Endothelial cell of umbilical vein (primary cell): ENCODE results near the gene FAM216A. TPM values are rescaled to one million over a fixed set of nuclear protein-coding genes. Genes with fewer than 3 reads are reported as not detected.
A peak's percentile ranks its signal among the peaks of the same experiment; 100 is the strongest.

Experiments used
- BruUV-seq: library from RNA; stranded (reverse); fragments of 400-500 nt; replicated peaks from 2 replicates; lab custom pipeline; 2021; lab: Mats Ljungman, UMichigan
- CTCF ChIA-PET: fragments of 300-600, 350-600 bp; sonication (Branson Sonifier 250); formaldehyde crosslinking; loops from one replicate; lab custom pipeline; 2021; ENCODE audit warnings: antibody characterized with exemption, inconsistent platforms; lab: Charles Lee
- POLR2A ChIA-PET: fragments of 300-600, 350-600 bp; sonication (Branson Sonifier 250); formaldehyde crosslinking; loops from one replicate; lab custom pipeline; 2021; ENCODE audit warnings: antibody characterized with exemption, inconsistent platforms; lab: Charles Lee
- DNase-seq: peaks from one replicate; pipeline ENCODE4 v3.0.0-alpha.2; 2011; ENCODE audit warnings: low read depth, low spot score
- FAIRE-seq: peaks from 2 replicates; lab custom pipeline; 2011; peaks lifted over from hg19 to GRCh38; lab: Jason Lieb, UNC
- H2AFZ ChIP-seq: 2 replicates; pipeline ENCODE4 v1.6.0; 2012; ENCODE audit warnings: low read depth, low read length, control low read depth, inconsistent platforms
- H3K27ac ChIP-seq: 2 replicates; pipeline ENCODE4 v1.5.1; 2011; ENCODE audit warnings: low read depth, mild to moderate bottlenecking, control low read depth, low read length, moderate library complexity; ENCODE audit not compliant: insufficient read depth
- H3K27me3 ChIP-seq, 2 experiments: 2 replicates each; pipeline versions ENCODE4 v1.6.0 to v1.6.1; 2011; ENCODE audit warnings: low read length in 2 of 2, mixed read lengths in 1 of 2; ENCODE audit not compliant: control insufficient read depth in 2 of 2, insufficient read depth in 2 of 2
- H3K36me3 ChIP-seq, 2 experiments: 2 replicates in 1 of 2; 3 replicates in 1 of 2; pipeline ENCODE4 v1.5.1; 2011; ENCODE audit warnings: low read length in 2 of 2, mild to moderate bottlenecking in 1 of 2, moderate library complexity in 1 of 2; ENCODE audit not compliant: control insufficient read depth in 2 of 2, insufficient read depth in 2 of 2; ENCODE audit errors: extremely low read depth in 1 of 2
- H3K4me1 ChIP-seq: 3 replicates; pipeline ENCODE4 v1.5.1; 2011; ENCODE audit warnings: mild to moderate bottlenecking, low read length; ENCODE audit not compliant: control insufficient read depth, insufficient read depth; ENCODE audit errors: extremely low read depth
- H3K4me2 ChIP-seq: 2 replicates; pipeline ENCODE4 v1.6.1; 2011; ENCODE audit warnings: low read length, control low read depth, mixed read lengths; ENCODE audit not compliant: insufficient read depth
- H3K4me3 ChIP-seq, 3 experiments: fragments of 200-600 bp in 1 of 3; sonication (generic), shearing (Covaris generic) in 1 of 3; replicated peaks in 1 of 3; 2 replicates each; pipeline ENCODE4 v1.5.1; 2011 to 2016; ENCODE audit warnings: control low read depth in 3 of 3, low read length in 3 of 3, mild to moderate bottlenecking in 2 of 3, inconsistent platforms in 1 of 3, low read depth in 1 of 3, moderate library complexity in 1 of 3; ENCODE audit not compliant: insufficient read depth in 1 of 3
- H3K79me2 ChIP-seq: 2 replicates; pipeline ENCODE4 v1.6.0; 2012; ENCODE audit warnings: low read length, inconsistent platforms; ENCODE audit not compliant: control insufficient read depth, insufficient read depth
- H3K9ac ChIP-seq: replicated peaks from 2 replicates; pipeline ENCODE3; 2011; ENCODE audit warnings: low read length, control low read depth; ENCODE audit not compliant: insufficient read depth; ENCODE audit errors: extremely low read depth
- H3K9me1 ChIP-seq: replicated peaks from 3 replicates; pipeline ENCODE4 v1.6.0; 2011; ENCODE audit warnings: mild to moderate bottlenecking, low read length; ENCODE audit not compliant: control insufficient read depth, insufficient read depth; ENCODE audit errors: extremely low read depth
- H3K9me3 ChIP-seq: replicated peaks from 2 replicates; pipeline ENCODE4 v1.5.1; 2012; ENCODE audit warnings: low read length, inconsistent platforms; ENCODE audit not compliant: control insufficient read depth, insufficient read depth
- H4K20me1 ChIP-seq: replicated peaks from 2 replicates; pipeline ENCODE3; 2011; ENCODE audit warnings: mild to moderate bottlenecking, low read length; ENCODE audit not compliant: control insufficient read depth, insufficient read depth; ENCODE audit errors: extremely low read depth
- EZH2 ChIP-seq: IDR thresholded peaks from 2 replicates; pipeline ENCODE4 v1.6.1; 2012; ENCODE audit warnings: borderline replicate concordance, low read depth, mild to moderate bottlenecking, moderate library complexity, low read length, inconsistent platforms; ENCODE audit not compliant: severe bottlenecking
- FOS ChIP-seq: IDR thresholded peaks from 2 replicates; pipeline ENCODE4 v1.6.1; 2011; ENCODE audit warnings: mild to moderate bottlenecking, low read length, moderate library complexity, borderline replicate concordance; ENCODE audit not compliant: insufficient read depth
- GATA2 ChIP-seq: IDR thresholded peaks from 2 replicates; pipeline ENCODE4 v1.7.0; 2011; ENCODE audit warnings: low read depth, mild to moderate bottlenecking, moderate library complexity, mixed read lengths, low read length; ENCODE audit not compliant: insufficient read length, insufficient read depth
- JUN ChIP-seq: IDR thresholded peaks from 2 replicates; pipeline ENCODE4 v1.6.1; 2011; ENCODE audit warnings: borderline replicate concordance, low read depth; ENCODE audit not compliant: insufficient read length, insufficient read depth
- MYC ChIP-seq: IDR thresholded peaks from one replicate; pipeline ENCODE4 v1.6.1; 2011; ENCODE audit warnings: mild to moderate bottlenecking, low read depth, low read length
- POLR2A ChIP-seq: IDR thresholded peaks from 2 replicates; pipeline ENCODE4 v1.6.1; 2012; ENCODE audit warnings: low read depth, mild to moderate bottlenecking, control low read depth, low read length
- POLR2AphosphoS5 ChIP-seq: IDR thresholded peaks from 2 replicates; pipeline ENCODE4 v1.6.1; 2012; ENCODE audit warnings: low read depth, mild to moderate bottlenecking, control low read depth, low read length, moderate library complexity; ENCODE audit not compliant: insufficient read depth
- dilution Hi-C: fragments of 300-500 bp; cut with MboI; formaldehyde crosslinking; loops from one replicate; pipeline ENCODE4 v1.15.0; 2019; ENCODE audit warnings: low sequenced_read_pairs; ENCODE audit not compliant: extremely low pct_ligation_motif_present
- intact Hi-C: fragments of 100-400 bp; cut with micrococcal nuclease; formaldehyde crosslinking; loops from one replicate; pipeline ENCODE4 v1.10.0; 2022
- polyA plus RNA-seq, 4 experiments: library from polyadenylated mRNA; depleted of rRNA in 3 of 4; stranded (reverse) in 3 of 4; unstranded in 1 of 4; fragments of >200 nt; gene quantifications; 2 replicates each; pipeline versions ENCODE4 v1.2.1 to v1.2.3, GENCODE V29; 2011 to 2012; ENCODE audit warnings: missing spikeins in 1 of 4
- total RNA-seq: library from RNA; stranded (reverse); gene quantifications from 2 replicates; pipeline ENCODE4 v1.2.3, GENCODE V29; 2021
- TF ChIP-seq, protein P1 (sequence below): IDR thresholded peaks from 2 replicates; pipeline ENCODE4 v1.6.1; 2011; ENCODE audit not compliant: insufficient read depth, insufficient read length
- TF ChIP-seq, protein P2 (sequence below), 2 donors: IDR thresholded peaks; 1 replicate in 1 of 2; 2 replicates in 1 of 2; pipeline ENCODE4 v1.5.1; 2011; ENCODE audit warnings: low read length in 2 of 2, mild to moderate bottlenecking in 2 of 2, moderate library complexity in 2 of 2, control low read depth in 1 of 2, inconsistent platforms in 1 of 2, low read depth in 1 of 2; ENCODE audit not compliant: insufficient read depth in 1 of 2; ENCODE audit errors: extremely low read depth in 1 of 2

FAM216A gene
- total and polyA plus RNA-seq, 2 donors (not counting 3 experiments of a cell fraction or from before 2014, with no cell fraction given) = 11.6 to 11.7 TPM

- Histone ChIP-seq H4K20me1 (no peaks in the 10 kb centered on the region), H3K27me3 (no peaks in the 10 kb centered on the region), H3K9me3 (no peaks in the 10 kb centered on the region), H3K36me3 (peaks cover 0 to 2% of the 10 kb centered on the region in 2 experiments), H3K27ac (peak overlapping the region; percentile 52), H3K4me3 (peak overlapping the region; percentile 60 to 84 (median 77)), H3K9me1 (no peaks in the 10 kb centered on the region), H2AFZ (peak overlapping the region; percentile 53), H3K79me2 (peaks cover 22% of the 10 kb centered on the region), H3K4me2 (peak overlapping the region; percentile 97), H3K4me1 (peaks cover 13% of the 10 kb centered on the region), H3K9ac (peak overlapping the region; percentile 86)
- TSS peak; percentile 76 for BruUV-seq
- ChIA-PET POLR2A (interaction anchor here (1.2 to 1.5 kb wide), 3 partner anchors 18 to 35 kb away, joined by 3 to 16 read pairs (median 4); partner anchors contain the start of genes ARPC3, RAD9B and VPS29), CTCF (interaction anchor here (0.7 to 3.8 kb wide), 17 partner anchors 11 to 146 kb away, joined by 3 to 99 read pairs (median 6); partner anchors contain the start of genes ARPC3, RAD9B, TCTN1 and VPS29)
- DNase-seq (no peak), FAIRE-seq (no peak)
- TF ChIP-seq MYC (no peak), POLR2A (no peak), POLR2AphosphoS5 (no peak), FOS (no peak)
- TF ChIP-seq, protein P1, sequence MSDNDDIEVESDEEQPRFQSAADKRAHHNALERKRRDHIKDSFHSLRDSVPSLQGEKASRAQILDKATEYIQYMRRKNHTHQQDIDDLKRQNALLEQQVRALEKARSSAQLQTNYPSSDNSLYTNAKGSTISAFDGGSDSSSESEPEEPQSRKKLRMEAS = no peak
- dilution Hi-C loops = no loop called here
- intact Hi-C loops = loop anchor here (1.0 to 5.0 kb wide), 6 partner anchors 18 to 274 kb away; partner anchors contain the start of genes ARPC3, PPP1CC, PPTC7 and RAD9B
Observed at GRCh38 chr12:110467847-110468213, 815 bp upstream of the FAM216A start.

DNA sequence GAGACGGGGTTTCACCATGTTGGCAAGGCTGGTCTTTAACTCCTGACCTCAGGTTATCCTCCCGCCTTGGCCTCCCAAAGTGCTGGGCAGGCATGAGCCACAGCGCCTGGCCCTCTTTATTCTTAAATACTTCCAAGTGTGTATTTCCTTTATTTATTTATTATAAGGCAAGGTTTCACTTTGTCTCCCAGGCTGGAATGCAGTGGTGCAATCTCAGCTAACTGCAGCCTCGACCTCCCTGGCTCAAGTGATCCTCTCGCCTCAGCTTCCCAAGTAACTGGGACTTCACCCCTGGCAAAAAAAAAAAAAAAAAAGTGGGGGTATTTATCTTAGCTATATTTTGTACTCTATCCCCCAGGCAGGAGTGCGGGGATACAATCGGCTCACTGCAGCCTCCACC, 6.8 kb downstream of the FAM216A start:
- ChIA-PET POLR2A (no interaction called here), CTCF (interaction anchor here (1.1 to 1.7 kb wide), 2 partner anchors 25 to 126 kb away, joined by 3 to 5 read pairs; partner anchors contain the start of gene ARPC3)
- H3K9ac ChIP-seq = no peak overlapping the region
- H3K4me1 ChIP-seq = no peaks in the 10 kb centered on the region
- H3K4me3 ChIP-seq = no peak overlapping the region
- no peak overlapping the region for H2AFZ ChIP-seq
- dilution Hi-C loops (no loop called here), intact Hi-C loops (no loop called here)
- peaks cover 0 to under 1% of the 10 kb centered on the region in 2 experiments for H3K36me3 ChIP-seq
- no peaks in the 10 kb centered on the region for H3K9me1 ChIP-seq
- peaks cover 4% of the 10 kb centered on the region for H3K79me2 ChIP-seq
- BruUV-seq = no TSS peak
- no peak overlapping the region for H3K4me2 ChIP-seq
- DNase-seq = no peak
- no peaks in the 10 kb centered on the region for H3K9me3 ChIP-seq
- H4K20me1 ChIP-seq = no peaks in the 10 kb centered on the region
- no peak overlapping the region for H3K27ac ChIP-seq
- no peaks in the 10 kb centered on the region for H3K27me3 ChIP-seq
- no peak for FAIRE-seq
- TF ChIP-seq, protein P2, sequence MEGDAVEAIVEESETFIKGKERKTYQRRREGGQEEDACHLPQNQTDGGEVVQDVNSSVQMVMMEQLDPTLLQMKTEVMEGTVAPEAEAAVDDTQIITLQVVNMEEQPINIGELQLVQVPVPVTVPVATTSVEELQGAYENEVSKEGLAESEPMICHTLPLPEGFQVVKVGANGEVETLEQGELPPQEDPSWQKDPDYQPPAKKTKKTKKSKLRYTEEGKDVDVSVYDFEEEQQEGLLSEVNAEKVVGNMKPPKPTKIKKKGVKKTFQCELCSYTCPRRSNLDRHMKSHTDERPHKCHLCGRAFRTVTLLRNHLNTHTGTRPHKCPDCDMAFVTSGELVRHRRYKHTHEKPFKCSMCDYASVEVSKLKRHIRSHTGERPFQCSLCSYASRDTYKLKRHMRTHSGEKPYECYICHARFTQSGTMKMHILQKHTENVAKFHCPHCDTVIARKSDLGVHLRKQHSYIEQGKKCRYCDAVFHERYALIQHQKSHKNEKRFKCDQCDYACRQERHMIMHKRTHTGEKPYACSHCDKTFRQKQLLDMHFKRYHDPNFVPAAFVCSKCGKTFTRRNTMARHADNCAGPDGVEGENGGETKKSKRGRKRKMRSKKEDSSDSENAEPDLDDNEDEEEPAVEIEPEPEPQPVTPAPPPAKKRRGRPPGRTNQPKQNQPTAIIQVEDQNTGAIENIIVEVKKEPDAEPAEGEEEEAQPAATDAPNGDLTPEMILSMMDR (IDR thresholded peaks at IDR 0.05; ENCODE audit: extremely low read depth in 1 of 2, insufficient read depth in 1 of 2, low read depth in 1 of 2, low read length in 2 of 2) = no peak
- TF ChIP-seq POLR2A (no peak), JUN (no peak), EZH2 (no peak), POLR2AphosphoS5 (no peak), GATA2 (no peak), FOS (no peak), MYC (no peak)
- TF ChIP-seq, protein P1 = no peak
